CD4-positive, alpha-beta memory T cell (primary cell): ENCODE data around the gene MAGOH. TPM values are rescaled to one million over a fixed set of nuclear protein-coding genes. Genes with fewer than 3 reads are reported as not detected.

Source experiments
- CTCF ChIA-PET: fragments of 350-600 bp; sonication (Branson Sonifier 250); formaldehyde crosslinking; loops from one replicate; lab custom pipeline; 2021; ENCODE audit warnings: inconsistent platforms; ENCODE audit not compliant: partially characterized antibody; lab: Charles Lee
- POLR2A ChIA-PET: fragments of 350-600 bp; sonication (Branson Sonifier 250); formaldehyde crosslinking; loops from one replicate; lab custom pipeline; 2021; ENCODE audit not compliant: partially characterized antibody; lab: Charles Lee
- DNase-seq, 5 donors: peaks; one replicate each; pipeline versions ENCODE4 v3.0.0 to v3.0.0-alpha.2; 2020 to 2022; ENCODE audit warnings: mixed read lengths in 1 of 5
- H3K27ac ChIP-seq: one replicate; pipeline ENCODE4 v1.7.0; 2013; ENCODE audit warnings: low read depth, low read length
- H3K27me3 ChIP-seq: 2 replicates; pipeline ENCODE4 v1.7.0; 2013; ENCODE audit warnings: mild to moderate bottlenecking, low read length, moderate library complexity; ENCODE audit not compliant: insufficient read depth
- H3K36me3 ChIP-seq: 2 replicates; pipeline ENCODE4 v1.7.0; 2013; ENCODE audit warnings: mild to moderate bottlenecking, low read length, moderate library complexity; ENCODE audit not compliant: insufficient read depth
- H3K4me1 ChIP-seq: 2 replicates; pipeline ENCODE4 v1.7.0; 2013; ENCODE audit warnings: mild to moderate bottlenecking, low read length, moderate library complexity; ENCODE audit not compliant: insufficient read depth
- H3K4me3 ChIP-seq, 2 donors: one replicate each; pipeline ENCODE4 v1.7.0; 2013; ENCODE audit warnings: low read length in 2 of 2, mild to moderate bottlenecking in 1 of 2
- H3K9me3 ChIP-seq, 2 donors: one replicate each; pipeline ENCODE4 v1.7.0; 2013; ENCODE audit warnings: low read length in 2 of 2, control low read depth in 1 of 2; ENCODE audit not compliant: control insufficient read depth in 1 of 2
- H3K27ac Mint-ChIP-seq, 7 donors: one replicate each; pipeline ENCODE4 v1.8.0; 2020 to 2021; ENCODE audit warnings: mixed read lengths in 7 of 7, mild to moderate bottlenecking in 6 of 7, inconsistent platforms in 3 of 7, moderate library complexity in 3 of 7
- H3K27me3 Mint-ChIP-seq, 2 donors: one replicate each; pipeline ENCODE4 v1.8.0; 2020 to 2021; ENCODE audit warnings: mixed read lengths in 2 of 2
- H3K36me3 Mint-ChIP-seq, 2 donors: one replicate each; pipeline ENCODE4 v1.8.0; 2020 to 2021; ENCODE audit warnings: mixed read lengths in 2 of 2, inconsistent platforms in 1 of 2, mild to moderate bottlenecking in 1 of 2
- H3K4me1 Mint-ChIP-seq, 4 donors: one replicate each; pipeline ENCODE4 v1.8.0; 2020 to 2021; ENCODE audit warnings: mixed read lengths in 4 of 4, mild to moderate bottlenecking in 1 of 4
- H3K4me3 Mint-ChIP-seq, 8 donors: one replicate each; pipeline ENCODE4 v1.8.0; 2020 to 2021; ENCODE audit warnings: mixed read lengths in 8 of 8, mild to moderate bottlenecking in 7 of 8, moderate library complexity in 6 of 8, inconsistent platforms in 3 of 8
- H3K9me3 Mint-ChIP-seq, 8 donors: one replicate each; pipeline ENCODE4 v1.8.0; 2020 to 2021; ENCODE audit warnings: mixed read lengths in 8 of 8, mild to moderate bottlenecking in 5 of 8, inconsistent platforms in 3 of 8, moderate library complexity in 1 of 8
- intact Hi-C: fragments of 100-400 bp; cut with micrococcal nuclease; formaldehyde crosslinking; loops from one replicate; pipeline ENCODE4 v1.15.1; 2023
- polyA plus RNA-seq, 2 donors: library from polyadenylated mRNA; unstranded; fragments of 300-500 nt; fragmentation: Illumina TruSeq; gene quantifications; one replicate each; pipeline ENCODE4 v1.2.3, GENCODE V29; 2021
- total RNA-seq, 2 experiments: library from RNA; stranded (reverse); gene quantifications; one replicate each; pipeline ENCODE4 v1.2.3, GENCODE V29; 2021

The MAGOH gene
- total and polyA plus RNA-seq, 4 experiments from 2014 or later = 46.7 to 104 (median 60.1) TPM

GRCh38 chr1:53203466-53203865 lies 34.9 kb downstream of the MAGOH start:
- Histone ChIP-seq H3K4me3 (no peak overlapping the region), H3K36me3 (peaks cover 44% of the 10 kb centered on the region), H3K27ac (no peak overlapping the region), H3K4me1 (peaks cover 4% of the 10 kb centered on the region), H3K27me3 (no peaks in the 10 kb centered on the region), H3K9me3 (peaks cover 0 to 4% of the 10 kb centered on the region in 2 donors)
- intact Hi-C loops = no loop called here
- Mint-ChIP-seq H3K4me1 (peaks cover 6 to 25% (median 12%) of the 10 kb centered on the region in 4 donors), H3K27me3 (no peaks in the 10 kb centered on the region), H3K4me3 (no peak overlapping the region), H3K9me3 (peaks cover 0 to 33% (median 13%) of the 10 kb centered on the region in 8 donors), H3K36me3 (peaks cover 70% of the 10 kb centered on the region in 2 donors), H3K27ac (peak overlapping the region in 2 of 7 donors; percentile 12 to 55)
- POLR2A ChIA-PET = interaction anchor here (1.4 kb wide), 1 partner anchor 15 kb away, joined by 4 read pairs; no protein-coding TSS in a partner anchor
- CTCF ChIA-PET = no interaction called here
- DNase-seq = no peak

GRCh38 chr1:53198241-53198651 lies 40.1 kb downstream of the MAGOH start:
- Histone ChIP-seq H3K4me1 (peaks cover 26% of the 10 kb centered on the region), H3K36me3 (peaks cover 10% of the 10 kb centered on the region), H3K27ac (peak overlapping the region; percentile 91), H3K4me3 (no peak overlapping the region), H3K27me3 (no peaks in the 10 kb centered on the region), H3K9me3 (no peaks in the 10 kb centered on the region)
- intact Hi-C loops = no loop called here
- Mint-ChIP-seq H3K27ac (peak overlapping the region; percentile 93 to 100 (median 99)), H3K36me3 (peaks cover 29 to 41% of the 10 kb centered on the region in 2 donors), H3K4me3 (peak overlapping the region; percentile 92 to 98 (median 96)), H3K9me3 (peaks cover 0 to 6% (median 0%) of the 10 kb centered on the region in 8 donors), H3K4me1 (peaks cover 15 to 40% (median 31%) of the 10 kb centered on the region in 4 donors), H3K27me3 (no peaks in the 10 kb centered on the region)
- no peak for DNase-seq
- ChIA-PET POLR2A (interaction anchor here (1.6 to 4.7 kb wide), 2 partner anchors 22 to 215 kb away, joined by 7 to 46 read pairs; partner anchors contain the start of gene CZIB), CTCF (no interaction called here)

- no peaks in the 10 kb centered on the region for H3K27me3 ChIP-seq
- peaks cover 26% of the 10 kb centered on the region for H3K4me1 ChIP-seq
- Mint-ChIP-seq H3K36me3 (peaks cover 22 to 34% of the 10 kb centered on the region in 2 donors), H3K9me3 (peaks cover 0 to 8% (median 0%) of the 10 kb centered on the region in 8 donors), H3K4me1 (peaks cover 15 to 40% (median 30%) of the 10 kb centered on the region in 4 donors), H3K27me3 (no peaks in the 10 kb centered on the region), H3K27ac (peak overlapping the region; percentile 93 to 100 (median 99)), H3K4me3 (peak overlapping the region; percentile 92 to 98 (median 96))
- H3K4me3 ChIP-seq = peak overlapping the region; percentile 31 to 98
- POLR2A ChIA-PET = interaction anchor here (0.7 to 4.7 kb wide), 5 partner anchors 9 to 216 kb away, joined by 3 to 46 read pairs (median 4); partner anchors contain the start of genes CZIB and MAGOH
- H3K36me3 ChIP-seq = peaks cover 3% of the 10 kb centered on the region
- no peak for DNase-seq
- intact Hi-C loops = loop anchor here (2.0 kb wide), 1 partner anchor 129 kb away; no protein-coding TSS in a partner anchor
- CTCF ChIA-PET = interaction anchor here (0.6 kb wide), 1 partner anchor 29 kb away, joined by 3 read pairs; no protein-coding TSS in a partner anchor
- peak overlapping the region; percentile 91 for H3K27ac ChIP-seq
- H3K9me3 ChIP-seq = no peaks in the 10 kb centered on the region
Observed at GRCh38 chr1:53197291-53198200, 40.8 kb downstream of the MAGOH start.

DNA sequence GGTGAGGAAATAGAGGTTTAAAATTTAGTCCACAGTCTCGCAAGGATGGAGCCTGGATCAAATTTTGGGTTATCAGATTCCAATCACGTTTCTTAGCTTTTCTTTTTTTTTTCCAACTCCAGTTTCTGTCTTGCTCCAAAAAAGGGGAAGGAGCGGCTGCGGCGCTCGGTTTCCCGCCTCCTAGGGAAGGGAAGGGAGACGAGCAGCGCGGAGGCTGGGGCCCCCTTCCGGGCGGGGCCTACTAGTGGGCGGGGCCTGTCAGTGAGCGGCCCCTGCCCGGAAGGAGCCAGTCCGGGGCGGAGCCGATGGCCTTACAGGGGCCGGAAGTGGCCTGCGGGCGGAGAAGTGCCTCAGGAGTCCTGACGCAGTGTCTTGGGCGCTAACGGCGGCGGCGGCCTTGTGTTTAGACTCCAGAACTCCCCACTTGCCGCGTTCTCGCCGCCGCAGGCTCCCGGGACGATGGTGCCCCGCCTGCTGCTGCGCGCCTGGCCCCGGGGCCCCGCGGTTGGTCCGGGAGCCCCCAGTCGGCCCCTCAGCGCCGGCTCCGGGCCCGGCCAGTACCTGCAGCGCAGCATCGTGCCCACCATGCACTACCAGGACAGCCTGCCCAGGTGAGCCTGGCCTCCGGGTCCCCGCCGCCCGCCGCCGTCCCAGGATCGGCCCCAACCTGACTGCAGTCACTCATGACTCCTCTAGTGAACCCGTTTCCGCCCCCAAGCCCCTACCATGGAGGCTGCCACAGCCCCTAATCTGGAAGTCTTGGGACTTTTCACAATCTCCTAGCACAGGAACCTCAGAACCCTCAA lies 41.6 kb downstream of the MAGOH start, which contains the start of gene CPT2:
CPT2 (plus strand) TSS at position 340 of the 806 bp plus-strand sequence; CDS start at position 460, 120 bp downstream.
- H3K4me3 Mint-ChIP-seq = peak within 1 kb of the TSS; percentile 92 to 98 (median 96)
- no peaks in the 10 kb centered on the region for H3K9me3 ChIP-seq
- peak within 1 kb of the TSS; percentile 93 to 100 (median 99) for H3K27ac Mint-ChIP-seq
- no peaks in the 10 kb centered on the region for H3K27me3 Mint-ChIP-seq
- peaks cover 26% of the 10 kb centered on the region for H3K4me1 ChIP-seq
- H3K4me3 ChIP-seq = peak within 1 kb of the TSS; percentile 31 to 98
- peak within 1 kb of the TSS; percentile 91 for H3K27ac ChIP-seq
- H3K9me3 Mint-ChIP-seq = peaks cover 0 to 11% (median 0%) of the 10 kb centered on the region in 8 donors
- intact Hi-C loops = loop anchor here (1.0 to 2.0 kb wide), 3 partner anchors 24 to 130 kb away; partner anchors contain the start of genes CZIB and MAGOH
- peak; percentile 90 to 92 (median 91) for DNase-seq
- no peaks in the 10 kb centered on the region for H3K27me3 ChIP-seq
- H3K36me3 Mint-ChIP-seq = peaks cover 16 to 27% of the 10 kb centered on the region in 2 donors
- CTCF ChIA-PET = interaction anchor here (2.0 kb wide), 1 partner anchor 10 kb away, joined by 10 read pairs; no protein-coding TSS in a partner anchor
- no peaks in the 10 kb centered on the region for H3K36me3 ChIP-seq
- POLR2A ChIA-PET = interaction anchor here (0.6 to 4.7 kb wide), 13 partner anchors 10 to 275 kb away, joined by 3 to 46 read pairs (median 4); partner anchors contain the start of genes CZIB, ECHDC2, MAGOH and SCP2
- H3K4me1 Mint-ChIP-seq = peaks cover 15 to 40% (median 29%) of the 10 kb centered on the region in 4 donors

DNA sequence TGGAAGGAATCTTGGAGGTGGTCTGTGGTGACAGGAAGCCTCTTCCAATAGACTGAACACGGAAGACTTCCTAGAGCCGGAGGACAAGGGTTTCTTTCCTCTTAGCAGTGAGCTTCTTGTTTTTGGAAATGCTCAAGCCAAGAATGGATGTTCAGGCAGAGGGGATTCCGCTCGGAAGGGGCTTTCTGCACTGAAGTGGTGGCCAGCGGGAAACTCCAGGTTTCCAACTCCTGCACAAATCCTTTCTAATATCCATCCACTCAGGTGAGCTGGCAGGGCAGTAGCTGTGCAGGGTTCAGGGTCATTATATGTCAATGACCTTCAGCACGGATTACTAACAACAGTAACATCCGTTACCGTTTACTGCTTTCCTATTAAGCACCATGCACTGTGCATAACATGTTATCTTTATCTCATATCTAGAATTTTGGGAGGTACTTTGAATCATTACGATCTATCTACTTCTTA lies 42.3 kb downstream of the MAGOH start:
- POLR2A ChIA-PET = interaction anchor here (0.6 to 4.7 kb wide), 9 partner anchors 14 to 275 kb away, joined by 3 to 46 read pairs (median 6); partner anchors contain the start of genes CZIB, ECHDC2, MAGOH and SCP2
- peak overlapping the region; percentile 86 to 98 (median 92) for H3K4me3 Mint-ChIP-seq
- no peak for DNase-seq
- peaks cover 11 to 21% of the 10 kb centered on the region in 2 donors for H3K36me3 Mint-ChIP-seq
- no peaks in the 10 kb centered on the region for H3K9me3 ChIP-seq
- peak overlapping the region; percentile 91 for H3K27ac ChIP-seq
- peak overlapping the region; percentile 93 to 100 (median 95) for H3K27ac Mint-ChIP-seq
- CTCF ChIA-PET = interaction anchor here (0.9 to 2.0 kb wide), 3 partner anchors 10 to 39 kb away, joined by 3 to 10 read pairs (median 3); partner anchors contain the start of gene CZIB
- H3K4me1 ChIP-seq = peaks cover 26% of the 10 kb centered on the region
- peak overlapping the region in 1 of 2 donors; percentile 98 for H3K4me3 ChIP-seq
- intact Hi-C loops = loop anchor here (1.0 to 2.0 kb wide), 3 partner anchors 24 to 131 kb away; partner anchors contain the start of genes CZIB and MAGOH
- H3K27me3 ChIP-seq = no peaks in the 10 kb centered on the region
- H3K4me1 Mint-ChIP-seq = peaks cover 15 to 40% (median 29%) of the 10 kb centered on the region in 4 donors
- H3K9me3 Mint-ChIP-seq = peaks cover 0 to 11% (median 0%) of the 10 kb centered on the region in 8 donors
- H3K36me3 ChIP-seq = no peaks in the 10 kb centered on the region
- no peaks in the 10 kb centered on the region for H3K27me3 Mint-ChIP-seq
